Glutamatergic neuron (in vitro differentiated cells): ENCODE results near the gene MAGEB2. TPM values are rescaled to one million over a fixed set of nuclear protein-coding genes. Genes with fewer than 3 reads are reported as not detected.

Experiments
- DNase-seq: peaks from one replicate; pipeline ENCODE4 v3.0.0; 2022
- H3K27ac Mint-ChIP-seq: one replicate; pipeline ENCODE4 v1.8.0; 2020; ENCODE audit warnings: mild to moderate bottlenecking, mixed read lengths, inconsistent platforms; ENCODE audit not compliant: unreplicated experiment
- H3K27me3 Mint-ChIP-seq: one replicate; pipeline ENCODE4 v1.8.0; 2020; ENCODE audit warnings: mild to moderate bottlenecking, moderate library complexity, mixed read lengths, inconsistent platforms; ENCODE audit not compliant: unreplicated experiment
- H3K36me3 Mint-ChIP-seq: one replicate; pipeline ENCODE4 v1.8.0; 2020; ENCODE audit warnings: mild to moderate bottlenecking, mixed read lengths, inconsistent platforms; ENCODE audit not compliant: unreplicated experiment
- H3K4me1 Mint-ChIP-seq: one replicate; pipeline ENCODE4 v1.8.0; 2020; ENCODE audit warnings: mild to moderate bottlenecking, low read depth, mixed read lengths, inconsistent platforms; ENCODE audit not compliant: unreplicated experiment
- H3K4me3 Mint-ChIP-seq: one replicate; pipeline ENCODE4 v1.8.0; 2020; ENCODE audit warnings: mild to moderate bottlenecking, mixed read lengths, inconsistent platforms; ENCODE audit not compliant: unreplicated experiment
- H3K9me3 Mint-ChIP-seq: one replicate; pipeline ENCODE4 v1.8.0; 2020; ENCODE audit warnings: mild to moderate bottlenecking, moderate library complexity, mixed read lengths, inconsistent platforms; ENCODE audit not compliant: unreplicated experiment
- CTCF ChIP-seq: fragments of 200-600 bp; sonication (generic); IDR thresholded peaks from one replicate; pipeline ENCODE4 v1.5.0; 2021; ENCODE audit not compliant: partially characterized antibody, unreplicated experiment
- total RNA-seq: library from RNA; stranded (reverse); fragmentation: NEBNext Ultra II Directional; extraction: Animal tissue kit (Norgen Biotek cat#: 25700); gene quantifications from one replicate; pipeline ENCODE4 v1.2.1, GENCODE V29; 2021; ENCODE audit not compliant: unreplicated experiment

Gene MAGEB2
- total RNA-seq, 1 donor from 2014 or later, result not detected

GRCh38 chrX:30196322-30196721 lies 19.0 kb upstream of the MAGEB2 start:
- Mint-ChIP-seq H3K9me3 (no peaks in the 10 kb centered on the region), H3K27me3 (no peaks in the 10 kb centered on the region), H3K36me3 (no peaks in the 10 kb centered on the region), H3K27ac (no peak overlapping the region), H3K4me1 (peaks cover 1% of the 10 kb centered on the region), H3K4me3 (no peak overlapping the region)
- no peak for TF ChIP-seq CTCF
- DNase-seq, result no peak

DNA sequence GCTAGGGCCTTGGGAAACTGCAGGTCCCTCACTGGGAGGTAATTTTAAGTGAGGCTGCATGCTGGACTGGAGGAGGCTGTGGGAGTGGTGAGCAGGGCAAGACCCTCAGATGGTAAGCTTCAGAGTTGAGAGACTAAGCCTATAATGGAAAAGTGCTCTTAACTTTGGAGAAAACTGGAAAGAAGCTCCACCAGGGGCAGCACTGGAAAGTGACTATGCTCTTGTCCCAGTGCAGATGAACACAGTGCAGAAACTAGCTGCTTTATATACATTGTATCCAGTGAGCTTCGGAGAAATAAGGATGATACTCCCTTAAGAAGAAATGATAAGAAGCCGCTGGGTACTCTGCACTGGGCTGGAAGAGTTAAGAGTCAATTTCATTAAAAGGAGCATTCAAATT lies 3.2 kb upstream of the MAGEB2 start:
- Mint-ChIP-seq H3K36me3 (no peaks in the 10 kb centered on the region), H3K4me3 (no peak overlapping the region), H3K9me3 (no peaks in the 10 kb centered on the region), H3K4me1 (no peaks in the 10 kb centered on the region), H3K27me3 (peaks cover 3% of the 10 kb centered on the region), H3K27ac (no peak overlapping the region)
- DNase-seq, result no peak
- no peak for TF ChIP-seq CTCF

GRCh38 chrX:30217465-30217864 lies 2.1 kb downstream of the MAGEB2 start:
- Mint-ChIP-seq H3K9me3 (no peaks in the 10 kb centered on the region), H3K36me3 (no peaks in the 10 kb centered on the region), H3K27ac (no peak overlapping the region), H3K4me1 (no peaks in the 10 kb centered on the region), H3K4me3 (no peak overlapping the region), H3K27me3 (peaks cover 3% of the 10 kb centered on the region)
- DNase-seq, result no peak
- TF ChIP-seq CTCF, result no peak

DNA sequence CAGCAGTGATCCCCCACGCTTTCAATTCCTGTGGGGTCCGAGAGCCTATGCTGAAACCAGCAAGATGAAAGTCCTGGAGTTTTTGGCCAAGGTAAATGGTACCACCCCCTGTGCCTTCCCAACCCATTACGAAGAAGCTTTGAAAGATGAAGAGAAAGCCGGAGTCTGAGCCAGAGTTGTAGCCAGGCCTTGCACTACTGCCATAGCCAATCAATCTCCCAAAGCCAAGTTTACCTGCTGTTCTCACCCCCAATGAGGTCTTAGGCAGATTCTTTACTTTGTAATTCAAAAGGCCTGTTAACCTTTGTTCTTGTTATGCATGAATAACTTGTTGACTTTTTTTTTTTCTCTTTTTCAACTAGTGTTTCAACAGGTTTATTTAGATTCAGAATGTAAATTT lies 4.0 kb downstream of the MAGEB2 start:
- H3K4me3 Mint-ChIP-seq, result no peak overlapping the region
- no peaks in the 10 kb centered on the region for H3K36me3 Mint-ChIP-seq
- no peak for DNase-seq
- TF ChIP-seq CTCF, result no peak
- no peak overlapping the region for H3K27ac Mint-ChIP-seq
- no peaks in the 10 kb centered on the region for H3K4me1 Mint-ChIP-seq
- H3K27me3 Mint-ChIP-seq, result peaks cover 2% of the 10 kb centered on the region
- no peaks in the 10 kb centered on the region for H3K9me3 Mint-ChIP-seq

DNA sequence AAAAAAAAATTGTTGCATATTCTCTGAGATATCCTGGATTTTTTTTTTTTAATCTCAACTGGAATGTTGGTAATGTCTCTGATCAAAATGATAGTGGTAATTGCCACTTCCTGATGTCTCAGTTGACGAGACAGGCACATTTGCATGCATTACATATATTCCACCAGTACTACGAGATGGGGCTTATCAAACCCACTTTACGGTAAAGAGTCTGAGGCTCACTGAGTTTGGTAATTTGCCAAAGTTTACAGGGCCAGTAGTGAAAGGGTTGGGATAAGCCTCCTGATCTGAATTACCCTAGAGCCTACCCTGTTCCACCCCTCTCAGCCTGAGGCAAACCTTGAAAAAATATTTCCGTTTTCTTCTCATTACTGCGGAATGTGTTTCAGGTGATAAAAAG lies 5.3 kb downstream of the MAGEB2 start:
- DNase-seq, result no peak
- Mint-ChIP-seq H3K4me3 (no peak overlapping the region), H3K27me3 (peaks cover 2% of the 10 kb centered on the region), H3K36me3 (no peaks in the 10 kb centered on the region), H3K4me1 (no peaks in the 10 kb centered on the region), H3K27ac (no peak overlapping the region), H3K9me3 (no peaks in the 10 kb centered on the region)
- no peak for TF ChIP-seq CTCF
